Body of pancreas (tissue), 4 donors: ENCODE data around the gene ST3GAL6. TPM values are rescaled to one million over a fixed set of nuclear protein-coding genes. Genes with fewer than 3 reads are reported as not detected.

Experiments
- ATAC-seq: fragments of 150-250 bp; one replicate; pipeline ENCODE4 v1.9.1; 2016
- DNase-seq, 4 donors: peaks; one replicate each; pipeline ENCODE4 v3.0.0-alpha.2; 2019
- H3K27ac ChIP-seq, 4 donors: fragments of 200-600 bp; sonication (generic); 1 replicate in 3 of 4; 2 replicates in 1 of 4; pipeline versions ENCODE4 v1.5.1 to v1.6.1; 2016 to 2019; ENCODE audit warnings: mild to moderate bottlenecking in 1 of 4, mixed read lengths in 1 of 4, moderate library complexity in 1 of 4
- H3K27me3 ChIP-seq, 2 donors: fragments of 200-600 bp; sonication (generic); one replicate each; pipeline ENCODE4 v1.6.0; 2016; ENCODE audit warnings: mild to moderate bottlenecking in 1 of 2
- H3K36me3 ChIP-seq, 2 donors: fragments of 200-600 bp; sonication (generic); replicated peaks in 1 of 2; 2 replicates each; pipeline ENCODE4 v1.5.1; 2016; ENCODE audit warnings: low read depth in 2 of 2; ENCODE audit not compliant: insufficient read depth in 1 of 2
- H3K4me1 ChIP-seq: fragments of 200-600 bp; sonication (generic); one replicate; pipeline ENCODE4 v1.6.0; 2016
- H3K4me3 ChIP-seq, 2 donors: fragments of 200-600 bp; sonication (generic); 1 replicate in 1 of 2; 2 replicates in 1 of 2; pipeline ENCODE4 v1.5.1; 2016 to 2019
- H3K9me3 ChIP-seq, 3 donors: fragments of 200-600 bp; sonication (generic); 1 replicate in 2 of 3; 2 replicates in 1 of 3; pipeline ENCODE4 v1.5.1; 2016
- CTCF ChIP-seq, 7 experiments: fragments of 450-650 bp in 4 of 7; fragments of 200-600 bp in 3 of 7; sonication (generic) in 3 of 7; IDR thresholded peaks; one replicate each; pipeline ENCODE4 v1.5.1; 2016 to 2019; ENCODE audit warnings: antibody characterized with exemption in 7 of 7
- POLR2A ChIP-seq, 3 donors: fragments of 450-650 bp; IDR thresholded peaks; one replicate each; pipeline ENCODE4 v1.6.1; 2016; ENCODE audit warnings: antibody characterized with exemption in 3 of 3, mild to moderate bottlenecking in 2 of 3
- WGBS, 2 donors: methylation state at CpG; one replicate each; pipeline ENCODE4 v1.1.5; 2017; 5-methylcytosine and 5-hydroxymethylcytosine counted together
- intact Hi-C: fragments of 100-400 bp; cut with DNase I; formaldehyde crosslinking; loops from one replicate; pipeline ENCODE4 v1.15.1; 2023
- total RNA-seq, 2 donors: library from RNA; depleted of rRNA; stranded (reverse); fragments of >200 nt; gene quantifications; one replicate each; pipeline ENCODE4 v1.1.0, GENCODE V29; 2016

Gene ST3GAL6
- total RNA-seq, 2 donors from 2014 or later = 8.0 to 35.3 TPM

- 0 to 1% methylated on average over 18 to 44 of the region's 44 CpGs for WGBS, 2 donors
- TF ChIP-seq POLR2A (IDR thresholded peaks at IDR 0.05) (no peak), CTCF (IDR thresholded peaks at IDR 0.05) (no peak)
- H3K36me3 ChIP-seq = no peaks in the 10 kb centered on the region
- H3K27me3 ChIP-seq = no peaks in the 10 kb centered on the region
- H3K27ac ChIP-seq = peak overlapping the region; percentile 58 to 80 (median 67)
- ATAC-seq = peak; percentile 50
- intact Hi-C loops = no loop called here
- DNase-seq = peak; percentile 16 to 41 (median 19)
- H3K4me1 ChIP-seq = peaks cover 14% of the 10 kb centered on the region
- peak overlapping the region; percentile 41 to 54 for H3K4me3 ChIP-seq
- H3K9me3 ChIP-seq = no peaks in the 10 kb centered on the region
Observed at GRCh38 chr3:98733053-98733811, 29.9 kb upstream of the ST3GAL6 start.

GRCh38 chr3:98733812-98734281 lies 29.3 kb upstream of the ST3GAL6 start:
- H3K36me3 ChIP-seq = no peaks in the 10 kb centered on the region
- ATAC-seq (peak; percentile 12), DNase-seq (peak in 2 of 4 donors; percentile 12 to 14)
- no peaks in the 10 kb centered on the region for H3K9me3 ChIP-seq
- H3K27me3 ChIP-seq = no peaks in the 10 kb centered on the region
- peak overlapping the region in 1 of 2 donors; percentile 54 for H3K4me3 ChIP-seq
- peak overlapping the region in 3 of 4 donors; percentile 66 to 80 (median 68) for H3K27ac ChIP-seq
- 10 to 12% methylated on average over 15 of the region's 15 CpGs for WGBS, 2 donors
- TF ChIP-seq CTCF (IDR thresholded peaks at IDR 0.05) (no peak), POLR2A (IDR thresholded peaks at IDR 0.05) (no peak)
- intact Hi-C loops = no loop called here
- peaks cover 14% of the 10 kb centered on the region for H3K4me1 ChIP-seq

- peaks cover 14% of the 10 kb centered on the region for H3K4me1 ChIP-seq
- WGBS, 2 donors = 49 to 59% methylated on average over 4 of the region's 4 CpGs
- no peaks in the 10 kb centered on the region for H3K9me3 ChIP-seq
- H3K4me3 ChIP-seq = no peak overlapping the region
- no peaks in the 10 kb centered on the region for H3K36me3 ChIP-seq
- ATAC-seq = no peak
- no peaks in the 10 kb centered on the region for H3K27me3 ChIP-seq
- intact Hi-C loops = no loop called here
- no peak overlapping the region for H3K27ac ChIP-seq
- no peak for DNase-seq
- TF ChIP-seq POLR2A (IDR thresholded peaks at IDR 0.05) (no peak), CTCF (IDR thresholded peaks at IDR 0.05) (no peak)
Observed at GRCh38 chr3:98734306-98734705, 28.8 kb upstream of the ST3GAL6 start.

GRCh38 chr3:98734735-98735134 lies 28.4 kb upstream of the ST3GAL6 start:
- Histone ChIP-seq H3K9me3 (no peaks in the 10 kb centered on the region), H3K27me3 (no peaks in the 10 kb centered on the region), H3K36me3 (no peaks in the 10 kb centered on the region), H3K4me1 (peaks cover 14% of the 10 kb centered on the region), H3K27ac (no peak overlapping the region), H3K4me3 (no peak overlapping the region)
- intact Hi-C loops = no loop called here
- DNase-seq (no peak), ATAC-seq (no peak)
- 67 to 78% methylated on average over 4 of the region's 4 CpGs for WGBS, 2 donors
- TF ChIP-seq CTCF (IDR thresholded peaks at IDR 0.05) (no peak), POLR2A (IDR thresholded peaks at IDR 0.05) (no peak)

- no peak for TF ChIP-seq CTCF (IDR thresholded peaks at IDR 0.05)
- TF ChIP-seq POLR2A (IDR thresholded peaks at IDR 0.05) = no peak
- WGBS, 2 donors = 88 to 89% methylated on average over 2 of the region's 2 CpGs
- H3K4me3 ChIP-seq = no peak overlapping the region
- no peak overlapping the region for H3K27ac ChIP-seq
- no peaks in the 10 kb centered on the region for H3K27me3 ChIP-seq
- H3K36me3 ChIP-seq = no peaks in the 10 kb centered on the region
- DNase-seq (no peak), ATAC-seq (no peak)
- no peaks in the 10 kb centered on the region for H3K9me3 ChIP-seq
- intact Hi-C loops = no loop called here
- peaks cover 14% of the 10 kb centered on the region for H3K4me1 ChIP-seq
Observed at GRCh38 chr3:98735296-98735695, 27.8 kb upstream of the ST3GAL6 start.
